Retinal pigment epithelial cell (primary cell): ENCODE results near the gene EGLN2.
"Not testable (repeated sequence)": the region's sequence is repeated elsewhere in the genome, so short reads cannot be mapped to it uniquely, and the experiment has no call there.

Experiments
- DNase-seq: peaks from one replicate; pipeline ENCODE4 v3.0.0-alpha.2; 2010; ENCODE audit warnings: low read depth
- H3K4me3 ChIP-seq: 2 replicates; pipeline ENCODE4 v1.5.1; 2011; ENCODE audit warnings: mild to moderate bottlenecking, low read length, control low read depth, moderate library complexity
- CTCF ChIP-seq: conservative IDR thresholded peaks from 2 replicates; pipeline ENCODE4 v1.5.1; 2011; ENCODE audit warnings: low read depth, low read length, control low read depth, inconsistent platforms

EGLN2 gene

GRCh38 chr19:40777937-40778705 lies 20.9 kb upstream of the EGLN2 start, which contains the start of gene RAB4B:
Gene RAB4B, plus strand, starts transcription at chr19:40778247. Its CDS starts 129 bp downstream, at chr19:40778376.
- peak within 1 kb of the TSS; percentile 79 for H3K4me3 ChIP-seq
- TF ChIP-seq CTCF, result no peak
- peak; percentile 100 for DNase-seq

- TF ChIP-seq CTCF, result no peak
- no peak for DNase-seq
- peak overlapping the region; percentile 76 for H3K4me3 ChIP-seq
These were observed 20.2 kb upstream of the EGLN2 start for GRCh38 chr19:40778706-40779284.

- no peak for DNase-seq
- no peak overlapping the region for H3K4me3 ChIP-seq
- TF ChIP-seq CTCF, result no peak
These were observed 18.4 kb upstream of the EGLN2 start for GRCh38 chr19:40780582-40780981.

GRCh38 chr19:40781140-40781539 lies 17.9 kb upstream of the EGLN2 start:
- no peak for DNase-seq
- H3K4me3 ChIP-seq, result no peak overlapping the region
- no peak for TF ChIP-seq CTCF

- no peak for DNase-seq
- no peak for TF ChIP-seq CTCF
- H3K4me3 ChIP-seq, result no peak overlapping the region
These were observed 15.3 kb upstream of the EGLN2 start for GRCh38 chr19:40783711-40784110.

- H3K4me3 ChIP-seq, DNase-seq: not testable (repeated sequence)
These were observed 14.8 kb upstream of the EGLN2 start for GRCh38 chr19:40784146-40784545.

- DNase-seq, result no peak
- no peak overlapping the region for H3K4me3 ChIP-seq
- no peak for TF ChIP-seq CTCF
These were observed 13.5 kb upstream of the EGLN2 start for GRCh38 chr19:40785526-40785925.
